Caco-2 (cell line): ENCODE results near the gene ZEB1. TPM values are rescaled to one million over a fixed set of nuclear protein-coding genes. Genes with fewer than 3 reads are reported as not detected.

ENCODE experiments used
- BruUV-seq: library from RNA; stranded (reverse); fragments of 400-500 nt; replicated peaks from 2 replicates; lab custom pipeline; 2021; lab: Mats Ljungman, UMichigan
- CTCF ChIA-PET: fragments of 300-600 bp; sonication (Branson Sonifier 250); formaldehyde crosslinking; loops from one replicate; lab custom pipeline; 2022; ENCODE audit warnings: antibody characterized with exemption; lab: Charles Lee
- POLR2A ChIA-PET: fragments of 300-600 bp; sonication (Branson Sonifier 250); formaldehyde crosslinking; loops from one replicate; lab custom pipeline; 2022; ENCODE audit warnings: antibody characterized with exemption; lab: Charles Lee
- DNase-seq, 2 experiments: peaks; one replicate each; pipeline versions ENCODE4 v3.0.0 to v3.0.0-alpha.2; 2020 to 2022
- H3K27me3 ChIP-seq: replicated peaks from 2 replicates; pipeline ENCODE4 v1.6.0; 2011; ENCODE audit warnings: low read length; ENCODE audit not compliant: control insufficient read depth, insufficient read depth
- H3K36me3 ChIP-seq: 2 replicates; pipeline ENCODE4 v1.5.1; 2011; ENCODE audit warnings: low read length; ENCODE audit not compliant: control insufficient read depth, insufficient read depth
- H3K4me1 ChIP-seq: fragments of 250-450 bp; sonication (Bioruptor Pico); 2 replicates; pipeline ENCODE4 v1.5.1; 2020; ENCODE audit warnings: mild to moderate bottlenecking
- H3K4me3 ChIP-seq: 2 replicates; pipeline ENCODE4 v1.5.1; 2011; ENCODE audit warnings: low read depth, mild to moderate bottlenecking, control low read depth, low read length
- H3K9me3 ChIP-seq: fragments of 250-450 bp; sonication (Bioruptor Pico); 2 replicates; pipeline ENCODE4 v1.5.1; 2020; ENCODE audit warnings: mild to moderate bottlenecking, moderate library complexity
- H3K27ac Mint-ChIP-seq: one replicate; pipeline ENCODE4 v1.8.0; 2022; ENCODE audit warnings: mixed read lengths; ENCODE audit not compliant: unreplicated experiment
- H3K27me3 Mint-ChIP-seq: one replicate; pipeline ENCODE4 v1.8.0; 2022; ENCODE audit warnings: mixed read lengths; ENCODE audit not compliant: insufficient read depth, unreplicated experiment
- H3K36me3 Mint-ChIP-seq: one replicate; pipeline ENCODE4 v1.8.0; 2022; ENCODE audit warnings: mild to moderate bottlenecking, mixed read lengths; ENCODE audit not compliant: insufficient read depth, unreplicated experiment
- H3K4me1 Mint-ChIP-seq: one replicate; pipeline ENCODE4 v1.8.0; 2022; ENCODE audit warnings: low read depth, mixed read lengths; ENCODE audit not compliant: unreplicated experiment
- H3K4me3 Mint-ChIP-seq: one replicate; pipeline ENCODE4 v1.8.0; 2022; ENCODE audit warnings: mild to moderate bottlenecking, moderate library complexity, mixed read lengths; ENCODE audit not compliant: unreplicated experiment
- H3K9me3 Mint-ChIP-seq: one replicate; pipeline ENCODE4 v1.8.0; 2022; ENCODE audit warnings: mixed read lengths; ENCODE audit not compliant: unreplicated experiment
- intact Hi-C: fragments of 100-400 bp; cut with micrococcal nuclease; formaldehyde crosslinking; loops from one replicate; pipeline ENCODE4 v1.10.0; 2022; ENCODE audit not compliant: unreplicated experiment
- total RNA-seq: library from RNA; stranded (reverse); gene quantifications from 2 replicates; pipeline ENCODE4 v1.2.3, GENCODE V29; 2022
- TF ChIP-seq, protein P1 (sequence below), 2 experiments: fragments of 200-600 bp in 1 of 2; IDR thresholded peaks; 1 replicate in 1 of 2; 2 replicates in 1 of 2; pipeline versions ENCODE4 v1.5.1 to v1.8.0; 2011 to 2022; ENCODE audit warnings: antibody characterized with exemption in 1 of 2, control low read depth in 1 of 2, inconsistent platforms in 1 of 2, low read depth in 1 of 2, low read length in 1 of 2, mild to moderate bottlenecking in 1 of 2, moderate library complexity in 1 of 2; ENCODE audit not compliant: insufficient read depth in 1 of 2, severe bottlenecking in 1 of 2, unreplicated experiment in 1 of 2

The ZEB1 gene
- total RNA-seq, 1 experiment from 2014 or later, result not detected

- Mint-ChIP-seq H3K27me3 (no peaks in the 10 kb centered on the region), H3K36me3 (no peaks in the 10 kb centered on the region), H3K9me3 (no peaks in the 10 kb centered on the region), H3K4me1 (no peaks in the 10 kb centered on the region), H3K4me3 (no peak overlapping the region), H3K27ac (no peak overlapping the region)
- BruUV-seq, result no TSS peak
- POLR2A ChIA-PET, result no interaction called here
- TF ChIP-seq, protein P1, sequence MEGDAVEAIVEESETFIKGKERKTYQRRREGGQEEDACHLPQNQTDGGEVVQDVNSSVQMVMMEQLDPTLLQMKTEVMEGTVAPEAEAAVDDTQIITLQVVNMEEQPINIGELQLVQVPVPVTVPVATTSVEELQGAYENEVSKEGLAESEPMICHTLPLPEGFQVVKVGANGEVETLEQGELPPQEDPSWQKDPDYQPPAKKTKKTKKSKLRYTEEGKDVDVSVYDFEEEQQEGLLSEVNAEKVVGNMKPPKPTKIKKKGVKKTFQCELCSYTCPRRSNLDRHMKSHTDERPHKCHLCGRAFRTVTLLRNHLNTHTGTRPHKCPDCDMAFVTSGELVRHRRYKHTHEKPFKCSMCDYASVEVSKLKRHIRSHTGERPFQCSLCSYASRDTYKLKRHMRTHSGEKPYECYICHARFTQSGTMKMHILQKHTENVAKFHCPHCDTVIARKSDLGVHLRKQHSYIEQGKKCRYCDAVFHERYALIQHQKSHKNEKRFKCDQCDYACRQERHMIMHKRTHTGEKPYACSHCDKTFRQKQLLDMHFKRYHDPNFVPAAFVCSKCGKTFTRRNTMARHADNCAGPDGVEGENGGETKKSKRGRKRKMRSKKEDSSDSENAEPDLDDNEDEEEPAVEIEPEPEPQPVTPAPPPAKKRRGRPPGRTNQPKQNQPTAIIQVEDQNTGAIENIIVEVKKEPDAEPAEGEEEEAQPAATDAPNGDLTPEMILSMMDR (IDR thresholded peaks at IDR 0.05; ENCODE audit: insufficient read depth in 1 of 2, low read depth in 1 of 2, low read length in 1 of 2, severe bottlenecking in 1 of 2, unreplicated experiment in 1 of 2), result no peak
- CTCF ChIA-PET, result no interaction called here
- intact Hi-C loops, result no loop called here
- peaks cover 1% of the 10 kb centered on the region; the same call in 1 of the 2 replicates for H3K27me3 ChIP-seq
- no peaks in the 10 kb centered on the region for H3K9me3 ChIP-seq
- no peaks in the 10 kb centered on the region for H3K4me1 ChIP-seq
- H3K4me3 ChIP-seq, result no peak overlapping the region
- H3K36me3 ChIP-seq, result no peaks in the 10 kb centered on the region
- DNase-seq, result no peak
Measured at GRCh38 chr10:31520986-31521831, 202.2 kb downstream of the ZEB1 start.

- Mint-ChIP-seq H3K36me3 (no peaks in the 10 kb centered on the region), H3K4me3 (no peak overlapping the region), H3K9me3 (no peaks in the 10 kb centered on the region), H3K27ac (no peak overlapping the region), H3K27me3 (peaks cover 5% of the 10 kb centered on the region), H3K4me1 (no peaks in the 10 kb centered on the region)
- Histone ChIP-seq H3K4me1 (no peaks in the 10 kb centered on the region), H3K9me3 (no peaks in the 10 kb centered on the region), H3K36me3 (no peaks in the 10 kb centered on the region), H3K27me3 (no peaks in the 10 kb centered on the region), H3K4me3 (no peak overlapping the region)
- ChIA-PET POLR2A (no interaction called here), CTCF (no interaction called here)
- TF ChIP-seq, protein P1 (IDR thresholded peaks at IDR 0.05; ENCODE audit: insufficient read depth in 1 of 2, low read depth in 1 of 2, low read length in 1 of 2, severe bottlenecking in 1 of 2, unreplicated experiment in 1 of 2), result no peak
- no peak for DNase-seq
- intact Hi-C loops, result no loop called here
- no TSS peak for BruUV-seq
Measured at GRCh38 chr10:31522820-31523219, 203.8 kb downstream of the ZEB1 start.

DNA sequence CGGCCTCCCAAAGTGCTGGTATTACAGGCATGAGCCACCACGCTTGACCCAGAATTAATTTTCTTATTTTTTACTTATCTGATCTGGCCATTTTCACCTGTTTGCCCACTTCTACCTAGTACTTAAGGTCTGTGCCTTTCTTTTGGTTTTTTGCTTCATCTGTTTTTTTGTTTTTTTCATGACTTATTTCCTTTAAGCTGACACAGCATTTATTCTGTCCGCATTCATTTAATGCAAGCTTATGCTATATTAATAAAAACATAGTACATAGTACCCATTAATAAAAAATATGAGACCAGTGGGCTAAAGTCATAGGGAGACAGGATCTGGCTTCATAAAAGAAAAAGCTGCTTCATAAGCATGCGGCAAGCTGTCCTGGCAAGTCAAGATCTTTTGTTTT lies 205.4 kb downstream of the ZEB1 start:
- BruUV-seq, result no TSS peak
- H3K27ac Mint-ChIP-seq, result no peak overlapping the region
- H3K9me3 Mint-ChIP-seq, result no peaks in the 10 kb centered on the region
- H3K36me3 ChIP-seq, result no peaks in the 10 kb centered on the region
- no peak overlapping the region for H3K4me3 ChIP-seq
- no peaks in the 10 kb centered on the region for H3K4me1 Mint-ChIP-seq
- no peaks in the 10 kb centered on the region for H3K36me3 Mint-ChIP-seq
- ChIA-PET POLR2A (no interaction called here), CTCF (no interaction called here)
- no peaks in the 10 kb centered on the region for H3K4me1 ChIP-seq
- peaks cover 5% of the 10 kb centered on the region for H3K27me3 Mint-ChIP-seq
- no peaks in the 10 kb centered on the region for H3K9me3 ChIP-seq
- DNase-seq, result no peak
- H3K27me3 ChIP-seq, result no peaks in the 10 kb centered on the region
- TF ChIP-seq, protein P1 (IDR thresholded peaks at IDR 0.05; ENCODE audit: insufficient read depth in 1 of 2, low read depth in 1 of 2, low read length in 1 of 2, severe bottlenecking in 1 of 2, unreplicated experiment in 1 of 2), result no peak
- no peak overlapping the region for H3K4me3 Mint-ChIP-seq
- intact Hi-C loops, result no loop called here
